Measurements from ENCODE around the gene SLC6A13. TPM values are rescaled to one million over a fixed set of nuclear protein-coding genes. Genes with fewer than 3 reads are reported as not detected.

The SLC6A13 gene
- polyA plus RNA-seq, 1 donor (not counting 4 experiments of a cell fraction or from before 2014, with no cell fraction given): 0.33 TPM

DNA sequence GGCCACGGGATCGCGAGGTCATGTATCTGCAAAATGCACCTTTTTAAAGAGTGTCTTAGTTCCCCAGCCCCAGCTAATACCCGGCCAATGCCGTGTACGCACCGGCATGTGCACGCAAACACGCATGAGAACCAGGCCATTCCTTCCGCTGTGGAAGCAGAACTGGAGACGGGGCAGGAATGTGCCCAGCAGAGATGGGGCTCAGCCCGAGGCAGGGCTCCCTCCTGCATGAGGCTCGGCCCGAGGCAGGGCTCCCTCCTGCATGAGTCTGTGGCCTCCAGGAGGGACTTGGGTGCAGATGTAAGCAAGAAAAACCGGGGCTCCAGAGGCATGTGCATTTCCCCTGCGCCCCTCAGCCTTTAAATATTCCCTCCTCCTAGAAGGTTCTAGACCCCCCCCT lies 86.9 kb downstream of the SLC6A13 start:
- DNase-seq (ENCODE audit: low read depth, low spot score) (no peak), FAIRE-seq (no peak)
- Histone ChIP-seq H3K9me1 (ENCODE audit: control insufficient read depth, extremely low read depth, insufficient read depth, low read length) (no peaks in the 10 kb centered on the region), H3K9ac (ENCODE audit: control insufficient read depth, extremely low read depth, insufficient read depth, low read length) (no peak overlapping the region), H4K20me1 (ENCODE audit: control insufficient read depth, extremely low read depth, insufficient read depth, low read length) (no peaks in the 10 kb centered on the region), H3K4me3 (ENCODE audit: control insufficient read depth in 2 of 3, extremely low read depth in 1 of 3, insufficient read depth in 2 of 3, low read depth in 1 of 3, low read length in 3 of 3) (no peak overlapping the region), H3K27ac (ENCODE audit: control insufficient read depth, insufficient read depth, low read length) (no peak overlapping the region), H3K79me2 (ENCODE audit: control insufficient read depth, insufficient read depth, low read length) (no peaks in the 10 kb centered on the region), H3K4me2 (ENCODE audit: control insufficient read depth, extremely low read depth, insufficient read depth, low read depth, low read length) (no peak overlapping the region), H2AFZ (ENCODE audit: control insufficient read depth, low read length) (no peak overlapping the region), H3K27me3 (ENCODE audit: control insufficient read depth, extremely low read depth, insufficient read depth, low read length) (peaks cover 22% of the 10 kb centered on the region), H3K36me3 (ENCODE audit: control insufficient read depth in 2 of 2, extremely low read depth in 1 of 2, insufficient read depth in 2 of 2, low read length in 2 of 2) (no peaks in the 10 kb centered on the region), H3K4me1 (ENCODE audit: control insufficient read depth, extremely low read depth, insufficient read depth, low read length) (peaks cover 6% of the 10 kb centered on the region), H3K9me3 (ENCODE audit: control insufficient read depth, low read depth, low read length) (no peaks in the 10 kb centered on the region)
- dilution Hi-C loops (cut with MboI; ENCODE audit: extremely low pct_ligation_motif_present, low sequenced_read_pairs): no loop called here
- TF ChIP-seq CTCF (optimal IDR thresholded peaks at IDR 0.05 in 1 of 3, IDR thresholded peaks at IDR 0.05 in 1 of 3, conservative IDR thresholded peaks at IDR 0.05 in 1 of 3; ENCODE audit: extremely low read depth in 1 of 3, insufficient read depth in 2 of 3, low read length in 3 of 3) (no peak), EZH2 (IDR thresholded peaks at IDR 0.05; ENCODE audit: low read length) (no peak)

- H3K79me2 ChIP-seq (ENCODE audit: control insufficient read depth, insufficient read depth, low read length): no peaks in the 10 kb centered on the region
- H3K36me3 ChIP-seq (ENCODE audit: control insufficient read depth in 2 of 2, extremely low read depth in 1 of 2, insufficient read depth in 2 of 2, low read length in 2 of 2): no peaks in the 10 kb centered on the region
- no peak overlapping the region for H2AFZ ChIP-seq (ENCODE audit: control insufficient read depth, low read length)
- FAIRE-seq: no peak
- H3K4me3 ChIP-seq (ENCODE audit: control insufficient read depth in 2 of 3, extremely low read depth in 1 of 3, insufficient read depth in 2 of 3, low read depth in 1 of 3, low read length in 3 of 3): no peak overlapping the region
- H3K27ac ChIP-seq (ENCODE audit: control insufficient read depth, insufficient read depth, low read length): no peak overlapping the region
- no peaks in the 10 kb centered on the region for H3K9me1 ChIP-seq (ENCODE audit: control insufficient read depth, extremely low read depth, insufficient read depth, low read length)
- peaks cover 6% of the 10 kb centered on the region for H3K4me1 ChIP-seq (ENCODE audit: control insufficient read depth, extremely low read depth, insufficient read depth, low read length)
- no peak overlapping the region for H3K9ac ChIP-seq (ENCODE audit: control insufficient read depth, extremely low read depth, insufficient read depth, low read length)
- TF ChIP-seq CTCF (optimal IDR thresholded peaks at IDR 0.05 in 1 of 3, IDR thresholded peaks at IDR 0.05 in 1 of 3, conservative IDR thresholded peaks at IDR 0.05 in 1 of 3; ENCODE audit: extremely low read depth in 1 of 3, insufficient read depth in 2 of 3, low read length in 3 of 3): no peak
- dilution Hi-C loops (cut with MboI; ENCODE audit: extremely low pct_ligation_motif_present, low sequenced_read_pairs): no loop called here
- no peaks in the 10 kb centered on the region for H3K9me3 ChIP-seq (ENCODE audit: control insufficient read depth, low read depth, low read length)
- H3K27me3 ChIP-seq (ENCODE audit: control insufficient read depth, extremely low read depth, insufficient read depth, low read length): peaks cover 22% of the 10 kb centered on the region
- no peaks in the 10 kb centered on the region for H4K20me1 ChIP-seq (ENCODE audit: control insufficient read depth, extremely low read depth, insufficient read depth, low read length)
- no peak for DNase-seq (ENCODE audit: low read depth, low spot score)
- H3K4me2 ChIP-seq (ENCODE audit: control insufficient read depth, extremely low read depth, insufficient read depth, low read depth, low read length): no peak overlapping the region
Observed at GRCh38 chr12:175250-175649, 87.4 kb downstream of the SLC6A13 start.

Measured in keratinocyte (primary cell).